Germinal center (tissue), 1 donor: ENCODE results near the gene AGBL2.
"Not testable (repeated sequence)": the region's sequence is repeated elsewhere in the genome, so short reads cannot be mapped to it uniquely, and the experiment has no call there.

Source experiments
- DNase-seq: peaks from one replicate; pipeline ENCODE4 v3.0.0; 2012; ENCODE audit warnings: mixed read lengths, low spot score

Gene AGBL2

GRCh38 chr11:47688991-47689390 lies 26.2 kb downstream of the AGBL2 start:
- no peak for DNase-seq

DNA sequence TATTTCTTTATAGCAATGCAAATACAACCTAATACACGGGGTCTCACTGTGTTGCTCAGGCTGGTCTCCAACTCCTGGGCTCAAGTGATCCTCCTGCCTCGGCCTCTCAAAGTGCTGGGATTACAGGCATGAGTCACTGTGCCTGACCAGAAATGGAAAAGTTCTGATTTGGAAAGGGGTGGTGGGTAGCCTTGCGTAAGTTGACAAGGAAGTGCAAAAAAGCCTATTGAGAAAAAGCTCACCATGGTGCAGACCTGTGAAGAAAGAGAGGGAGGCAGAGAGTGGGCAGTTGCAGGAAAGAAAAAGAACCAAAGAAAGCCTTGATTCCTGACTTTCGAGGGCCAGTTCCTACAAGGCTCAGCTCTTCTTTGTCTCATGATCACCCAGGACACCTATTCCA lies 27.1 kb downstream of the AGBL2 start:
- DNase-seq: no peak

GRCh38 chr11:47686704-47687103 lies 28.5 kb downstream of the AGBL2 start:
- not testable (repeated sequence) for DNase-seq

DNA sequence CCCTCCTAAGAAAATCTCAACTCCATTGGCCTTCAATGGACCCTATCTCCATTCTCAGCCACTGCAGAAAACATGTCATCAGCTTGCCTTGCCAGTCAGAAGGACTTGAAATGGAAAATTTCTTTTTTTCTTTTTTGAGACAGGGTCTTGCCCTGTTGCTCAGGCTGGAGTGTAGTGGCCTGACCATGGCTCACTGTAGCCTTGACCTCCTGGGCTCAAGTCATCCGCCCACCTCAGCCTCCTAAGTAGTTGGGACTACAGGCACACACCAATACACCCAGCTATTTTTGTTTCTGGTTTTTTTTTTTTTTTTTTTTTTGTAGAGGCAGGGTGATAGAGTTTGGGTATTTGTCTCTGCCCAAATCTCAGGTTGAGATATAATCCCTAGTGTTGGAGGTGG lies 29.0 kb downstream of the AGBL2 start:
- no peak for DNase-seq

DNA sequence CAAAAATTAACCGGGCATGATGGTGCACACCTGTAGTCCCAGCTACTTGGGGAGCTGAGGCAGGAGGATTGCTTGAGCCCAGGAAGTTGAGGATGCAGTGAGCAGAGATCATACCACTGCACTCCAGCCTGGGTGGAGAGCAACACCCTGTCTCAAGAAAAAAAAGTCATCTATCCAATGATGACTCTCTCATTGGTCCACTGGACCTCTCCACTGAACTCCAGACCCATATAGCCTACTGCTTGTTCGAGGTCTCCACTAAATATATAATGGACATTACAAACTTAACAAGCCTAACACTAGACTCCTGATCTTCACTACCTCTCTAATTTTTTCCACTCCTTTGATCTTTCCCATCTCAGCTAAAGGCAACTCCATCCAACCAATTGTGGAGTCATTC lies 39.3 kb downstream of the AGBL2 start:
- DNase-seq: no peak

DNA sequence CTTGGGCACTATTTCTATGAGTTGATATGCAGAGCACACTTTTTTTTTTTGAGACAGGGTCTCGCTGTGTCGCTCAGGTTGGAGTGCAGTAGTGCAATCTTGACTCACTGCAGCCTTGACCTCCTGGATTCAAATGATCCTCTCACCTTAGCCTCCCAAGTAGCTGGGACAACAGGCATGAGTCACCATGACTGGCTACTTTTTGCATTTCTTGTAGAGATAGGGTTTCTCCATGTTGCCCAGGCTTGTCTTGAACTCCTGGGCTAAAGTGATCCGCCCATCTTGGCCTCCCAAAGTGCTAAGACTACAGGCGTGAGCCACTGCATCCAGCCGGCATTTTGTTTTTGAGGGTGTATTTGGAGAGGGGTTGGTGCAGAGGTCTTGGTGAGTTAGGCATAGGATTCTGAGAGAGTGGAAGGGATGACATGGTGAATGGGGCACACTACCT lies 42.9 kb downstream of the AGBL2 start:
- no peak for DNase-seq

DNA sequence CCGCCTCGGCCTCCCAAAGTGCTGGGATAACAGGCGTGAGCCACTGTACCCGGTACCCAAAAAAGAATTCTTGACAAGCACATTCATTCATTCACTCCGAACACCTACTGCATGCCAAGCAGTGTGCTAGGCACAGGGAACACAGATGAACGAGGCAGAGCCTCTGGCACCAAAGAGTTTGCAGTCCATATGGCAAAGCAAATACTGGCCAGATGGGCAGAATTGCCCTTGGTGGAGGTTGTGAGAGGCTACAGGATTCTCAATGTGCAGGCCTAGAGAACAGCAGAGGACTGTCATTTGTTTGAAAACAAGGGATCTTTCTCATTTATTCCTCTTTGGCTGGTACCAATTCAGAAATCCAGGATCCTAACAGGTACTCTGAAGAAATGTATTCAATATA lies 45.3 kb downstream of the AGBL2 start:
- no peak for DNase-seq

- no peak for DNase-seq
Observed at GRCh38 chr11:47668665-47669064, 46.5 kb downstream of the AGBL2 start.

DNA sequence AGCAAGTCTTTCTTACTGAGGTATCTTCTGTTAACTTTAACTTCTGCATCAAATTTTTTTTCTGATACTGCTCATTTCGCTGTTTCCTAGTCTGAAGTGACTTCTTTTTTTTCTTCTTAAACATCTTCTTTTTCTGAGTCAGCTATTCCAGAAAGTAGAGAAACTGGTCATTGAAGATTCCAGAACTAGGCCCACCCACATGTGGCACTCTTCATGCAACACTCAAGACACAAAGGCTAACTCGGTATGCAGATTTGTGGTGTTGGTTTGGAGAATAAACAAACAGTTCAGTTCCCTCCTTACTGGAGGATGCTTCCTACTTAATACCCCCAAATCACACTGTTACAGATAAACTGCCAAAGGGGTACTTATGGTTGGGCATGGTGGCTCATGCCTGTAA lies 47.6 kb downstream of the AGBL2 start:
- no peak for DNase-seq

- DNase-seq: no peak
Observed at GRCh38 chr11:47667135-47667534, 48.0 kb downstream of the AGBL2 start.

GRCh38 chr11:47664936-47665335 lies 50.2 kb downstream of the AGBL2 start:
- DNase-seq: not testable (repeated sequence)

DNA sequence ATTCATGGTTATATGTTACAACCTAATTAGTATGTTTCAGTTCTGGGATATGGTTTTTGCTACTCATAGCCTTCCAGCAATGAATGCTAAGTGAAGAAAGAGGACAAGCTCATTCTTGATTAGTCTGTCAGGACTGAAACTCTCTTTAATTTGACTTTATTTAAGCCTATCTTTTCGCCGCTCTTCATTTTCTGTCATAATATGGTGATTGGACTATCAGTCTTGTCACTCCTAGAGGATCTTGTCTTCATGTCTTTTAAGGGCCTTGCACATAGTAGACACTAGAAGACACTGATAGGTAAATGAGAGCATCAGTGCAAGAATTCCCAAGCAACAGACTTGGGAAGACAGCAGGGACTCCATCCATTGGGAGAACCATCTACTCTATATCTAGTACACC lies 53.9 kb downstream of the AGBL2 start:
- no peak for DNase-seq

DNA sequence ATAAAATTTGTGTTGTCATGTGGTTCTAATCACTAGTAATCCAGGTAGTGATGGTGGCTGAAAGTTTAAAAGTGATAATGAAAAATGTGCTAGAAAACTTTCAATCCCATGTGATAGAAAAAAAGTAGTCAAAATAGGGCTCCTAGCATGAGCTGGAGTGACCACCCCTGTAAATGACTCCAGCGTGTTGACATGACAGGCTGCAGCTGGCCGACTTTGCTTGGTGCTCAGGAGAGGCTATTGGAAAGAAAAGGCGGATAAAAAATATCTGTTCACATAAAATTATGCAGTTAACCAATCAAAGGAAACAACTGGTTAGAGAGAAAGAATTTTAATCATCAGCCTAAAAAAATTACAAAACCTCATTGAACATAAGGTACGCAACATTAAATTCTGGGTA lies 55.9 kb downstream of the AGBL2 start:
- DNase-seq: no peak

GRCh38 chr11:47656260-47656885 lies 58.8 kb downstream of the AGBL2 start:
- no peak for DNase-seq

GRCh38 chr11:47651818-47652469 lies 63.2 kb downstream of the AGBL2 start:
- no peak for DNase-seq

DNA sequence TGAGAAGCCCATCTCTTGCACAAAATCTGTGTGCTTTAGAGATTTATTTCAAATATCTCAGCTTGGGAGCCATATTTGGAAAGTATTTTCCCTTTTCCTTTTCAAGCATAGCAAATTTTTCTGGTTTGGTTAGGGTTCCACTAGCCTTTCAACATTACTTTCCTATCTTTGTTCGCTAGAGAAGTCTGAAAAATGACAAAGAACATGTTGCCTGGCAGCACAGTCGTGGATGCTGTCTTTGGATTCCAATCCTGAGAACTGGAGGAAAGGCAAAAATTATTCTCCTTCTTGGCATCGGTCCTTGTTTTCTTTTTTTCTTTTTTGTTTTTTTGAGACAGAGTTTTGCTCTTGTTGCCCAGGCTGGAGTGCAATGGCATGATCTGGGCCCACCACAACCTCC lies 65.9 kb downstream of the AGBL2 start:
- no peak for DNase-seq

DNA sequence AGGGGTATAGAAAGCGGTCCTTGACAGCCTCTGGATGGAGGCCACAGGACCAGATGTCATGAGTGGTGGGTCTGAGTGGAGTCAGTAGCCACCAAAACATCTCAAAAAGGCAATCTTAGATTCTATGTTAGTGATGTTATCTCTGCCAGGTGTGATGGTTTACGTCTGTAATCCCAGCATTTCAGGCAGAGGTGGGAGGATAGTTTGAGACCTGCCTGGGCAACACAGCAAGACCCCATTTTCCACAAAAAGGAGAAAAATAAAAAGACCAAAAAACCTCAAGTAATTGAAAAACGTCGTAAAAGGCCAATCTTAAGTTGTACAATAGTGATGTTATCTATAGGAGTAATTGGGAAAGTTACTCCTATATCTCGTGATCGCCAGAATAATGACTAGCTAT lies 69.2 kb downstream of the AGBL2 start:
- DNase-seq: no peak

DNA sequence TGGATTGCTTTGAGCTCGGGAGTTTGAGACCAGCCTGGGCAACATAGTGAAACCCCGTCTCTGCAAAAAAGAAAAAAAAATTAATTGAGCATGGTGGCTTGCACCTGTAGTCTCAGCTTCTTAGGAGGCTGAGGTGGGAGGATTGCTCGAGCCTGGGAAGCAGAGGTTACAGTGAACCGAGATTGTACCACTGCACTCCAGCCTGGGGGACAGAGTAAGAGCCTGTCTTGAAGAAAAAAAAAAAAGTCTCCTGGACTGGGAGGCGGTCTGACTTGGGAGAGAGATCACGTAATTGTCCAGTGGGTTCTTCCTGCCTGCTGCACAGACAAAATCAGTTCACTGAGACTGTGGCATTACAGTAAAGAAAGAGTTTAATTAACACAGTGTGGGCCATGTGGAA lies 69.7 kb downstream of the AGBL2 start:
- no peak for DNase-seq

- DNase-seq: peak; percentile 98
Observed at GRCh38 chr11:47642099-47642855, 72.9 kb downstream of the AGBL2 start, which contains the start of gene MTCH2. Gene MTCH2 (minus strand): TSS chr11:47642559. CDS start chr11:47642465, 94 bp downstream.

- DNase-seq: no peak
Observed at GRCh38 chr11:47641600-47642098, 73.5 kb downstream of the AGBL2 start.

GRCh38 chr11:47640506-47640905 lies 74.7 kb downstream of the AGBL2 start:
- DNase-seq: not testable (repeated sequence)

- not testable (repeated sequence) for DNase-seq
Observed at GRCh38 chr11:47636331-47636730, 78.8 kb downstream of the AGBL2 start.

DNA sequence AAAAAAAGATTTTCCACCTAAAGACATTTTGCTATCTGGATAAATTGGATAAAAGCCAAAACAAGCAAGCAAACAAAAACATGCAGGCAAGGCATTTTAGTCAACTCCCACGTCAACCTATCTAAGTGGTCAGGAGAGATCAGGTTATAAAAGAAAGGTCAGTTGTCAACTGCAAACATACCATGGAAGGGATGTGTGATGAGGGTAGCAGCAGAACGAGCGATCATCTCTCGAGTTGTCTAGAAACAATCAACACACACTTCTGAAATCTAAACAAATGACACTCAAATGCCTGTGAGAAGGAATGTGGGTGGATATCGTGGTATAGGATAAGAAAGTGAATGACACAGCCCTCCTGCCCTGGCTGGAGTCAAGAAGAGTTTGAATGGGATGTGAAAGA lies 83.7 kb downstream of the AGBL2 start:
- DNase-seq: no peak
